ENCODE measurements around the gene HTR6.

HTR6 gene

GRCh38 chr1:19683351-19683750 is 18.7 kb downstream of the HTR6 start:
- TF ChIP-seq TAF1 (IDR thresholded peaks at IDR 0.05; ENCODE audit: borderline replicate concordance, insufficient read depth, low read length) (no peak), FOXP2 (optimal IDR thresholded peaks at IDR 0.05; ENCODE audit: borderline replicate concordance, extremely low read depth, extremely low read length, insufficient read depth) (no peak), POLR2AphosphoS5 (IDR thresholded peaks at IDR 0.05; ENCODE audit: low read depth, low read length) (no peak)

GRCh38 chr1:19684677-19685076 is 20.0 kb downstream of the HTR6 start:
- no peak for TF ChIP-seq POLR2AphosphoS5 (IDR thresholded peaks at IDR 0.05; ENCODE audit: low read depth, low read length)
- no peak for TF ChIP-seq TAF1 (IDR thresholded peaks at IDR 0.05; ENCODE audit: borderline replicate concordance, insufficient read depth, low read length)
- no peak for TF ChIP-seq SIN3A (IDR thresholded peaks at IDR 0.05; ENCODE audit: borderline replicate concordance, insufficient read depth, low read length)
- TF ChIP-seq REST (IDR thresholded peaks at IDR 0.05; ENCODE audit: insufficient read depth in 1 of 2, low read depth in 2 of 2, low read length in 2 of 2) = no peak
- no peak for TF ChIP-seq FOXP2 (optimal IDR thresholded peaks at IDR 0.05; ENCODE audit: borderline replicate concordance, extremely low read depth, extremely low read length, insufficient read depth)

DNA sequence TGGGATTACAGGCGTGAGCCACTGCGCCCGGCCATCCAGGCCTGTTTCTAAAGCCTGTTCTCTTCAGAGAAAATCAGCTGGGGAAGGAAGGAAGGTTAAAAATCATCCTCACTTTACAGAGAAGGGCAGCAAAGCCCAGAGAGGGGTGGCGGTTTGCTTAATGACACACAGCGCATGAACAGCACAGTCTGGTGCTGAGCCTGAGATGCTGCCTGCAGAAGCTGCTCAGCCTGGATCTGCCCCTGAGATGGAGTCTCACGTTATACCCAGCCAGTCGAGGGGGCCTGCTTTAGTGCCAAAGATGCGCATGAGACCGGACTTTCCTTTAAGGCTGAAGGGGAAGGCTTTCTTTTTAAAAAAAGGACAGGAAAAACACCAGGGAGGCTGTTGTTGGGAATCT is 21.3 kb downstream of the HTR6 start:
- no peak for TF ChIP-seq TAF1 (IDR thresholded peaks at IDR 0.05; ENCODE audit: borderline replicate concordance, insufficient read depth, low read length)
- TF ChIP-seq SIN3A (IDR thresholded peaks at IDR 0.05; ENCODE audit: borderline replicate concordance, insufficient read depth, low read length) = no peak
- TF ChIP-seq FOXP2 (optimal IDR thresholded peaks at IDR 0.05; ENCODE audit: borderline replicate concordance, extremely low read depth, extremely low read length, insufficient read depth) = no peak
- no peak for TF ChIP-seq POLR2AphosphoS5 (IDR thresholded peaks at IDR 0.05; ENCODE audit: low read depth, low read length)
- TF ChIP-seq REST (IDR thresholded peaks at IDR 0.05; ENCODE audit: insufficient read depth in 1 of 2, low read depth in 2 of 2, low read length in 2 of 2) = no peak

- no peak for TF ChIP-seq POLR2AphosphoS5 (IDR thresholded peaks at IDR 0.05; ENCODE audit: low read depth, low read length)
- no peak for TF ChIP-seq SIN3A (IDR thresholded peaks at IDR 0.05; ENCODE audit: borderline replicate concordance, insufficient read depth, low read length)
- TF ChIP-seq TAF1 (IDR thresholded peaks at IDR 0.05; ENCODE audit: borderline replicate concordance, insufficient read depth, low read length) = no peak
- no peak for TF ChIP-seq REST (IDR thresholded peaks at IDR 0.05; ENCODE audit: insufficient read depth in 1 of 2, low read depth in 2 of 2, low read length in 2 of 2)
- no peak for TF ChIP-seq FOXP2 (optimal IDR thresholded peaks at IDR 0.05; ENCODE audit: borderline replicate concordance, extremely low read depth, extremely low read length, insufficient read depth)
Observed at GRCh38 chr1:19687414-19687813, 22.7 kb downstream of the HTR6 start.

- TF ChIP-seq TAF1 (IDR thresholded peaks at IDR 0.05; ENCODE audit: borderline replicate concordance, insufficient read depth, low read length) (no peak), SIN3A (IDR thresholded peaks at IDR 0.05; ENCODE audit: borderline replicate concordance, insufficient read depth, low read length) (no peak), REST (IDR thresholded peaks at IDR 0.05; ENCODE audit: insufficient read depth in 1 of 2, low read depth in 2 of 2, low read length in 2 of 2) (no peak), POLR2AphosphoS5 (IDR thresholded peaks at IDR 0.05; ENCODE audit: low read depth, low read length) (no peak), FOXP2 (optimal IDR thresholded peaks at IDR 0.05; ENCODE audit: borderline replicate concordance, extremely low read depth, extremely low read length, insufficient read depth) (no peak)
Observed at GRCh38 chr1:19688041-19688842, 23.6 kb downstream of the HTR6 start.

Data from PFSK-1 (cell line).